Hepatocyte (in vitro differentiated cells): ENCODE data around the gene FNDC11. TPM values are rescaled to one million over a fixed set of nuclear protein-coding genes. Genes with fewer than 3 reads are reported as not detected.

ENCODE experiments used
- DNase-seq: peaks from one replicate; pipeline ENCODE4 v3.0.0-alpha.2; 2016; ENCODE audit warnings: low spot score
- H2AFZ ChIP-seq: fragments of 200-600 bp; sonication (generic); 2 replicates; pipeline ENCODE4 v1.6.0; 2016; ENCODE audit warnings: antibody characterized with exemption, mild to moderate bottlenecking
- H3K27ac ChIP-seq: fragments of 200-600 bp; sonication (generic); 2 replicates; pipeline ENCODE4 v1.5.1; 2016; ENCODE audit warnings: mild to moderate bottlenecking
- H3K27me3 ChIP-seq: fragments of 200-600 bp; sonication (generic); 2 replicates; pipeline ENCODE4 v1.6.1; 2016
- H3K36me3 ChIP-seq: fragments of 200-600 bp; sonication (generic); replicated peaks from 2 replicates; pipeline ENCODE4 v1.5.1; 2016; ENCODE audit warnings: low read depth; ENCODE audit not compliant: insufficient read depth
- H3K4me1 ChIP-seq: fragments of 200-600 bp; sonication (generic); 2 replicates; pipeline ENCODE4 v1.5.1; 2016; ENCODE audit warnings: mild to moderate bottlenecking, moderate library complexity; ENCODE audit not compliant: insufficient read depth
- H3K4me2 ChIP-seq: fragments of 200-600 bp; sonication (generic); 2 replicates; pipeline ENCODE4 v1.6.0; 2016
- H3K4me3 ChIP-seq: fragments of 200-600 bp; sonication (generic); 2 replicates; pipeline ENCODE4 v1.5.1; 2016; ENCODE audit warnings: mild to moderate bottlenecking
- H3K79me2 ChIP-seq: fragments of 200-600 bp; sonication (generic); 2 replicates; pipeline ENCODE4 v1.6.0; 2017; ENCODE audit warnings: mild to moderate bottlenecking
- H3K9me2 ChIP-seq: fragments of 200-600 bp; sonication (generic); replicated peaks from 2 replicates; pipeline ENCODE4 v1.6.0; 2017; ENCODE audit warnings: mild to moderate bottlenecking; ENCODE audit not compliant: insufficient read depth
- H3K9me3 ChIP-seq: fragments of 200-600 bp; sonication (generic); 2 replicates; pipeline ENCODE4 v1.5.1; 2016; ENCODE audit warnings: low read depth, mild to moderate bottlenecking
- H4K20me1 ChIP-seq: fragments of 200-600 bp; sonication (generic); 2 replicates; pipeline ENCODE4 v1.6.0; 2016; ENCODE audit warnings: mild to moderate bottlenecking; ENCODE audit not compliant: insufficient read depth, poor library complexity, severe bottlenecking
- CTCF ChIP-seq: fragments of 200-600 bp; sonication (generic); IDR thresholded peaks from 2 replicates; pipeline ENCODE4 v1.5.1; 2016; ENCODE audit warnings: antibody characterized with exemption, mild to moderate bottlenecking; ENCODE audit not compliant: poor library complexity
- EZH2 ChIP-seq: fragments of 200-600 bp; sonication (generic); IDR thresholded peaks from 2 replicates; pipeline ENCODE4 v1.6.1; 2016; ENCODE audit warnings: antibody characterized with exemption, mild to moderate bottlenecking, borderline replicate concordance
- EZH2phosphoT487 ChIP-seq: fragments of 200-600 bp; sonication (generic); IDR thresholded peaks from one replicate; pipeline ENCODE4 v1.6.1; 2018; ENCODE audit warnings: antibody characterized with exemption, mild to moderate bottlenecking, low read depth, moderate library complexity; ENCODE audit not compliant: unreplicated experiment, severe bottlenecking
- WGBS: methylation state at CpG from one replicate; pipeline ENCODE4 v1.1.6; 2016; ENCODE audit warnings: low lambda C conversion rate; ENCODE audit errors: missing lambda C conversion rate; 5-methylcytosine and 5-hydroxymethylcytosine counted together
- polyA plus RNA-seq: library from polyadenylated mRNA; unstranded; fragments of >200 nt; fragmentation: Nextera tagmentation; extraction: Ambion mirVana; gene quantifications from 2 replicates; pipeline ENCODE4 v1.2.1, GENCODE V29; 2016
- total RNA-seq: library from RNA; depleted of rRNA; stranded (reverse); fragments of >200 nt; gene quantifications from 2 replicates; pipeline ENCODE4 v1.2.3, GENCODE V29; 2014

Gene FNDC11
- total and polyA plus RNA-seq, 2 experiments from 2014 or later, result 0.57 to 0.79 TPM

DNA sequence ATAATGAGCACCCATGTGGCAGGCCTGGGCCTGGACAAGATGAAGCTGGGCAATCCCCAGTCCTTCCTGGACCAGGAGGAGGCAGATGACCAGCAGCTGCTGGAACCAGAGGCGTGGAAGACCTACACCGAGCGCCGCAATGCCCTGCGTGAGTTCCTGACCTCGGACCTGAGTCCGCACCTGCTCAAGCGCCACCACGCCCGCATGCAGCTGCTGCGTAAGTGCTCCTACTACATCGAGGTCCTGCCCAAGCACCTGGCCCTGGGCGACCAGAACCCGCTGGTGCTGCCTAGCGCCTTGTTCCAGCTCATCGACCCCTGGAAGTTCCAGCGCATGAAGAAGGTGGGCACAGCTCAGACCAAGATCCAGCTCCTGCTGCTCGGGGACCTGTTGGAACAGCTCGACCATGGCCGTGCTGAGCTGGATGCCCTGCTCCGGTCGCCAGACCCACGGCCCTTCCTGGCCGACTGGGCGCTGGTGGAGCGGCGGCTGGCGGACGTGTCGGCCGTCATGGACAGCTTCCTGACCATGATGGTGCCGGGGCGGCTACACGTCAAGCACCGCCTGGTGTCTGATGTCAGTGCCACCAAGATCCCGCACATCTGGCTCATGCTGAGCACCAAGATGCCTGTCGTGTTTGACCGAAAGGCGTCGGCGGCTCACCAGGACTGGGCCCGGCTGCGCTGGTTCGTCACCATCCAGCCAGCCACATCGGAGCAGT lies 1.9 kb downstream of the FNDC11 start:
- Histone ChIP-seq H3K27me3 (no peaks in the 10 kb centered on the region), H3K9me3 (no peaks in the 10 kb centered on the region), H2AFZ (no peak overlapping the region), H3K36me3 (no peaks in the 10 kb centered on the region), H3K4me1 (no peaks in the 10 kb centered on the region), H4K20me1 (no peaks in the 10 kb centered on the region), H3K4me2 (no peak overlapping the region), H3K79me2 (no peaks in the 10 kb centered on the region), H3K4me3 (no peak overlapping the region), H3K27ac (no peak overlapping the region), H3K9me2 (no peaks in the 10 kb centered on the region)
- TF ChIP-seq CTCF (no peak), EZH2 (no peak), EZH2phosphoT487 (no peak)
- no peak for DNase-seq
- WGBS, result 97% methylated on average over 41 of the region's 45 CpGs

DNA sequence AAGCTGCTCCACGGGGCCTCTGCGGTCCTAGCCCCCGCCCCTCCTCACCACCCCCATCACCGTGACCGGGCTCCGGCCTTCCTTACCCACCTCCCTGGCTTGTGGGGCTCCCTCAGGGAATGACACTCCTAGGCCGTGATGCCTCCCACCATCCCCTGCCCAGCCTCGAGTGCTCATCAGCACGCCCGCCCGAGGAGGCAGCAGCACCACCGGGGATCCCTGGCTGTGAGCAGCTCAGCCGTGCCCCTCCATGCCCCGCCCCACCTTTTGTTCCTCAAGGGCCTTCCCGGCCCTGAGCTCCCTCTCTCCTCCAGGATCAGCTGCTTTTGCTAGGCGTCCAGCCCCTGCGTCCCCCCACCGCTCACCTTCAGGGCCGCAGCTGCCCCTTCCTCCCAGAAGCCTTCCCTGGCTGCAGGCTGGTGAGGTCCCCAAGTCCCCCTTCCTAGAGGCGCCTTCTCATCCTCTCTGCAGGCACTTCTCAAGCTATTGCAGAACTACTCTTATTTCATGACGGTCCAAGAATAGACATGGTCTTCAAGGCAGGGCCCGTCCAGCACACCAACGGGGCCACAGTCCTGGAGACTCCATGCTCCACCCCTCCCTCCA lies 3.0 kb downstream of the FNDC11 start:
- no peak overlapping the region for H2AFZ ChIP-seq
- H3K4me1 ChIP-seq, result no peaks in the 10 kb centered on the region
- H3K36me3 ChIP-seq, result no peaks in the 10 kb centered on the region
- no peak overlapping the region for H3K4me3 ChIP-seq
- TF ChIP-seq EZH2phosphoT487, result no peak
- no peak for TF ChIP-seq CTCF
- no peak for TF ChIP-seq EZH2
- H4K20me1 ChIP-seq, result no peaks in the 10 kb centered on the region
- no peak overlapping the region for H3K27ac ChIP-seq
- H3K79me2 ChIP-seq, result no peaks in the 10 kb centered on the region
- WGBS, result 88% methylated on average over 13 of the region's 23 CpGs
- no peak overlapping the region for H3K4me2 ChIP-seq
- H3K9me3 ChIP-seq, result no peaks in the 10 kb centered on the region
- H3K27me3 ChIP-seq, result no peaks in the 10 kb centered on the region
- DNase-seq, result no peak
- no peaks in the 10 kb centered on the region for H3K9me2 ChIP-seq

DNA sequence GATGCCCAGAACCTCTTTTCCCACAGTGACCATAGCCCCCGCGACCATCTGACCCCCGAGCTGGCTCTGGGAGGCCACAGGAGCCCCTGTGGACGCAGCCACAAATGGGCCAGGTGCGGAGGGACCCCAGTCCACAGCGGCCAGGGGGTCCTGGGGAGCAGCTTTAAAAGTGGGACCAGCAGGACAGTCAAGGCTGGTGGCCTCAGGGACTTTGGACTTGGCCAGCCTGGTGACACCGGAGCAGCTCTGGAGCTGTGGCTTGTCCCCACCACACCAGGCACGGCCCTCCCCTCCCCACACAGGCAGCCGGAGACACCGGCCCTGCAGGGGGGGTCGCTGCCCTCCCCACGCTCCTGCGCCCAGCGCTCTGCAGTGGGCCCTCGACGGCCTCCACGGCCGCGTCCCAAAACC lies 3.5 kb downstream of the FNDC11 start:
- no peak overlapping the region for H3K27ac ChIP-seq
- H3K27me3 ChIP-seq, result no peaks in the 10 kb centered on the region
- no peaks in the 10 kb centered on the region for H3K9me2 ChIP-seq
- no peaks in the 10 kb centered on the region for H3K9me3 ChIP-seq
- no peak for DNase-seq
- no peak overlapping the region for H3K4me2 ChIP-seq
- TF ChIP-seq EZH2phosphoT487 (no peak), CTCF (no peak), EZH2 (no peak)
- H3K4me1 ChIP-seq, result no peaks in the 10 kb centered on the region
- 91% methylated on average over 9 of the region's 19 CpGs for WGBS
- H2AFZ ChIP-seq, result no peak overlapping the region
- H3K79me2 ChIP-seq, result no peaks in the 10 kb centered on the region
- no peaks in the 10 kb centered on the region for H4K20me1 ChIP-seq
- H3K4me3 ChIP-seq, result no peak overlapping the region
- H3K36me3 ChIP-seq, result no peaks in the 10 kb centered on the region
